MM.1S (cell line): ENCODE data around the gene LRMDA.

Source experiments
- EZH2 ChIP-seq: fragments of 300-600 bp; sonication (generic); optimal IDR thresholded peaks from 2 replicates; pipeline ENCODE3; 2017; ENCODE audit warnings: low read depth, mild to moderate bottlenecking, antibody characterized with exemption, low read length, mixed read lengths
- TF ChIP-seq, protein P1 (sequence below): fragments of 300-600 bp; sonication (generic); IDR thresholded peaks from 2 replicates; pipeline ENCODE4 v1.5.1; 2016; ENCODE audit warnings: antibody characterized with exemption, low read length, mixed read lengths

DNA sequence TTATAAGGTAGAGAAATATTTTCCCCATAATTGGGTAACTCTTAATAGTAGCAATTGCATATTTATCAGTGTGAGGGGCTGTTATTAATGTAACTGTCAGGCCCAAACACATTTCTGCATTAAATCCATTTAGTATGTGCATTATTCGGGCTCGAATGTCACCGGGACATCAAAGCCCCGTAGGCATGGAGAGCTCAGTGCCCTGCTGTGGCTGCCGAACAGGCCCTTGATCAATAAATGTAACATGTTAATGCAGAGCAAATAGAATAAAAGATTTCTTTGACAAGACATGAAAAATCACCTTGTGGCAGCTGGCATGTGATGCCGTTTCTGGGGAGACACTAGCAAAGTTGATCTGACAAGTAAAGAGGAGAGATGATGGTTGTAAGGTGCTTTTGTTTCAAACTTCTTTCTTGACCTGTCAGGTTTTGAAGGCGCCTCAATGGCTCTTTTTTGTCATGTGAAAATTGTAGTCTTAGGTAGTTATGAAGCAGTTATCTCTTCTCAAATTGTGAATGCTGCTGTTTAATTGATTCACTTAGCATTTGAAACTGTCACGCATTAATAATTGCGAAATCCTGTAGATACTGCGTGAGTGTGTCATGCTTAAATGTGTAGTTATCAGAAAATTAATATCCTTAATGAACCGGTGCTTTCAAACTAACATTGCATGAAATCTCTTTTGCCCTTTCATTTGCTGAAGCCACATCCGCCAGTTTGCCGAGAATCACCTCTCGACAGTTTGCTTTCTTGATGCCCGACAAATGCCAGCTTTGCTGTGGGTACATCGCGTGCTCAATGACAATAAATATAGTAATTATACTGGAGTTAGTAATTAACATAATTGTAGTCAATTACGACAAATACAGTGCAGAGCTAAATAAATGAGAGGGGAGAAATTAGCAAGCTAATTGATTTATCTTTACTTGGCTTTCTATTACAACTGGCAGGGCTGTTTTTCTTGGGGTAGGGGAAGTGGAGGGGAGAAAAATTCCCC lies 19.5 kb downstream of the LRMDA start:
- TF ChIP-seq, protein P1, sequence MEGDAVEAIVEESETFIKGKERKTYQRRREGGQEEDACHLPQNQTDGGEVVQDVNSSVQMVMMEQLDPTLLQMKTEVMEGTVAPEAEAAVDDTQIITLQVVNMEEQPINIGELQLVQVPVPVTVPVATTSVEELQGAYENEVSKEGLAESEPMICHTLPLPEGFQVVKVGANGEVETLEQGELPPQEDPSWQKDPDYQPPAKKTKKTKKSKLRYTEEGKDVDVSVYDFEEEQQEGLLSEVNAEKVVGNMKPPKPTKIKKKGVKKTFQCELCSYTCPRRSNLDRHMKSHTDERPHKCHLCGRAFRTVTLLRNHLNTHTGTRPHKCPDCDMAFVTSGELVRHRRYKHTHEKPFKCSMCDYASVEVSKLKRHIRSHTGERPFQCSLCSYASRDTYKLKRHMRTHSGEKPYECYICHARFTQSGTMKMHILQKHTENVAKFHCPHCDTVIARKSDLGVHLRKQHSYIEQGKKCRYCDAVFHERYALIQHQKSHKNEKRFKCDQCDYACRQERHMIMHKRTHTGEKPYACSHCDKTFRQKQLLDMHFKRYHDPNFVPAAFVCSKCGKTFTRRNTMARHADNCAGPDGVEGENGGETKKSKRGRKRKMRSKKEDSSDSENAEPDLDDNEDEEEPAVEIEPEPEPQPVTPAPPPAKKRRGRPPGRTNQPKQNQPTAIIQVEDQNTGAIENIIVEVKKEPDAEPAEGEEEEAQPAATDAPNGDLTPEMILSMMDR = no peak
- TF ChIP-seq EZH2 = no peak
